Esophagus squamous epithelium (tissue), 5 donors: ENCODE measurements around the gene GARIN3. TPM values are rescaled to one million over a fixed set of nuclear protein-coding genes. Genes with fewer than 3 reads are reported as not detected.

Experiments used
- DNase-seq: peaks from one replicate; lab custom pipeline; 2025; lab: John Stamatoyannopoulos, UW
- H3K27ac ChIP-seq, 4 donors: fragments of 200-600 bp; sonication (generic); one replicate each; pipeline ENCODE4 v1.5.1; 2016 to 2019; ENCODE audit warnings: mild to moderate bottlenecking in 1 of 4
- H3K27me3 ChIP-seq, 4 donors: fragments of 200-600 bp; sonication (generic); 1 replicate in 3 of 4; 2 replicates in 1 of 4; pipeline versions ENCODE4 v1.5.1 to v1.6.0; 2017 to 2021; ENCODE audit warnings: antibody characterized with exemption in 1 of 4
- H3K36me3 ChIP-seq, 3 donors: fragments of 200-600 bp; sonication (generic); one replicate each; pipeline ENCODE4 v1.5.1; 2016 to 2019
- H3K4me1 ChIP-seq, 3 donors: fragments of 200-600 bp; sonication (generic); one replicate each; pipeline ENCODE4 v1.5.1; 2017 to 2019
- H3K4me3 ChIP-seq, 4 donors: fragments of 200-600 bp; sonication (generic); 1 replicate in 3 of 4; 2 replicates in 1 of 4; pipeline ENCODE4 v1.5.1; 2016 to 2019; ENCODE audit warnings: mild to moderate bottlenecking in 2 of 4, moderate library complexity in 1 of 4
- H3K9me3 ChIP-seq, 3 donors: fragments of 200-600 bp; sonication (generic); one replicate each; pipeline ENCODE4 v1.5.1; 2016 to 2019
- CTCF ChIP-seq, 6 experiments: fragments of 450-650 bp in 4 of 6; fragments of 200-600 bp in 2 of 6; sonication (generic) in 2 of 6; IDR thresholded peaks; one replicate each; pipeline ENCODE4 v1.5.1; 2016 to 2019; ENCODE audit warnings: antibody characterized with exemption in 6 of 6, mild to moderate bottlenecking in 4 of 6, moderate library complexity in 4 of 6
- POLR2A ChIP-seq, 4 donors: fragments of 450-650 bp; IDR thresholded peaks; one replicate each; pipeline ENCODE4 v1.6.1; 2017; ENCODE audit warnings: antibody characterized with exemption in 4 of 4, mild to moderate bottlenecking in 4 of 4, moderate library complexity in 3 of 4
- WGBS, 2 donors: methylation state at CpG; one replicate each; pipeline ENCODE4 v1.1.5; 2018; 5-methylcytosine and 5-hydroxymethylcytosine counted together
- intact Hi-C: fragments of 100-400 bp; cut with DNase I; formaldehyde crosslinking; loops from one replicate; pipeline ENCODE4 v1.15.0; 2022
- total RNA-seq, 4 donors: library from RNA; depleted of rRNA; stranded (reverse); fragments of >200 nt; gene quantifications; one replicate each; pipeline ENCODE4 v1.1.0, GENCODE V29; 2016
- donor health status: DM: yes; HTN: yes; CAD: no.

GARIN3 gene
- total RNA-seq, 4 donors from 2014 or later: not detected

DNA sequence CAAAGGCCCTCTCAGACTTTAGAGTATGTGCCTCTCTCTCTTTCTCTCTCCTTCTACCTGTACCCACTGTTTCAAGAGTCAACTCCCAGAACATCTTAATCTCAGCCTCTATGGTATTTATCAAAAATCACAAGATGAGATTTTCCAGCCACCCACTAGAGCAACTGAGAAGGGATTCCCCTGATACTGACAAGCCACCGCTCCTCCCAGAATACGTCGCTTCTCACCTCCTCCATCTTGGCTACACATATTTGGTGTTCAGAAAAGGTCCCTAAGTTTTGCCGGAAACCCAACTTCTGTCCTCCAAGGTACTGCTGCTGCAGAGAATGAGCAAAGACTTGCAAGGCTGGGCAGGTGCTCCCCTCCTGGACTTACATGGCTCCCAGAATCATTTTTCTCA is 6.1 kb downstream of the GARIN3 start:
- Histone ChIP-seq H3K9me3 (no peaks in the 10 kb centered on the region), H3K4me1 (no peaks in the 10 kb centered on the region), H3K36me3 (no peaks in the 10 kb centered on the region), H3K27me3 (peaks cover 0 to 4% (median 0%) of the 10 kb centered on the region in 4 donors), H3K4me3 (no peak overlapping the region), H3K27ac (no peak overlapping the region)
- WGBS, 2 donors: 83 to 84% methylated on average over 4 of the region's 4 CpGs
- no peak for TF ChIP-seq POLR2A (IDR thresholded peaks at IDR 0.05)
- intact Hi-C loops: no loop called here
- DNase-seq: no peak

- Histone ChIP-seq H3K27me3 (peaks cover 0 to 4% (median 0%) of the 10 kb centered on the region in 4 donors), H3K27ac (no peak overlapping the region), H3K4me1 (no peaks in the 10 kb centered on the region), H3K4me3 (no peak overlapping the region), H3K36me3 (no peaks in the 10 kb centered on the region), H3K9me3 (no peaks in the 10 kb centered on the region)
- TF ChIP-seq POLR2A (IDR thresholded peaks at IDR 0.05): no peak
- TF ChIP-seq CTCF (IDR thresholded peaks at IDR 0.05): no peak
- 81 to 84% methylated on average over 6 of the region's 6 CpGs for WGBS, 2 donors
- intact Hi-C loops: loop anchor here (10.0 kb wide), 1 partner anchor 166 kb away; no protein-coding TSS in a partner anchor
- no peak for DNase-seq
Observed at GRCh38 chr5:157159209-157159751, 6.8 kb downstream of the GARIN3 start.

GRCh38 chr5:157157293-157157891 is 8.7 kb downstream of the GARIN3 start:
- no peaks in the 10 kb centered on the region for H3K36me3 ChIP-seq
- intact Hi-C loops: loop anchor here (10.0 kb wide), 1 partner anchor 167 kb away; no protein-coding TSS in a partner anchor
- no peaks in the 10 kb centered on the region for H3K9me3 ChIP-seq
- WGBS, 2 donors: 36 to 69% methylated on average over 1 of the region's 1 CpG
- DNase-seq: no peak
- no peaks in the 10 kb centered on the region for H3K27me3 ChIP-seq
- no peak overlapping the region for H3K27ac ChIP-seq
- H3K4me1 ChIP-seq: no peaks in the 10 kb centered on the region
- TF ChIP-seq CTCF (IDR thresholded peaks at IDR 0.05) (no peak), POLR2A (IDR thresholded peaks at IDR 0.05) (no peak)
- H3K4me3 ChIP-seq: no peak overlapping the region

DNA sequence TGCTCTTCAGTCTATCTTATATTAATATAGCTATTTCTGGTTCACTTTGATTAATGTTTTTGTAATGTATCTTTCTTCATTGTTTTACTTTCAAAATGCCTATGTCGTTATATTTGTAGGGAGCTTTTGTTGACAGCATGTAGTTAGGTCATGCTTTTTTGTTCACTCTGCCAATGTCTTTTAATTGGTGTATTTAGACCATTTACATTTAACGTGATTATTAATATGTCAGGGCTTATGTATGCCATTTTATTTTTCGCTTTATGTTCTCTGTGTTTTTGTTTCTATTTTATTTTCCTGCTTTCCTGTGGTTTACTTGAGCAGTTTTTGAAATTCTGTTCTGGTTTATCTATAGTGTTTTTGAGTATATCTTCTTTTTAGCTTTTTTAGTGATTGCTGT is 10.8 kb downstream of the GARIN3 start:
- H3K4me3 ChIP-seq: no peak overlapping the region
- H3K27me3 ChIP-seq: no peaks in the 10 kb centered on the region
- DNase-seq: no peak
- WGBS, 2 donors: 71 to 76% methylated on average over 3 of the region's 3 CpGs
- no peak for TF ChIP-seq CTCF (IDR thresholded peaks at IDR 0.05)
- no peak for TF ChIP-seq POLR2A (IDR thresholded peaks at IDR 0.05)
- no peaks in the 10 kb centered on the region for H3K36me3 ChIP-seq
- intact Hi-C loops: loop anchor here (10.0 kb wide), 1 partner anchor 170 kb away; no protein-coding TSS in a partner anchor
- H3K27ac ChIP-seq: no peak overlapping the region
- H3K4me1 ChIP-seq: no peaks in the 10 kb centered on the region
- H3K9me3 ChIP-seq: no peaks in the 10 kb centered on the region

GRCh38 chr5:157150995-157151394 is 15.1 kb downstream of the GARIN3 start:
- WGBS, 2 donors: 70 to 74% methylated on average over 3 of the region's 3 CpGs
- H3K4me1 ChIP-seq: no peaks in the 10 kb centered on the region
- H3K36me3 ChIP-seq: no peaks in the 10 kb centered on the region
- H3K27ac ChIP-seq: no peak overlapping the region
- H3K27me3 ChIP-seq: no peaks in the 10 kb centered on the region
- H3K4me3 ChIP-seq: no peak overlapping the region
- H3K9me3 ChIP-seq: no peaks in the 10 kb centered on the region
- TF ChIP-seq POLR2A (IDR thresholded peaks at IDR 0.05) (no peak), CTCF (IDR thresholded peaks at IDR 0.05) (no peak)
- intact Hi-C loops: loop anchor here (10.0 kb wide), 1 partner anchor 174 kb away; no protein-coding TSS in a partner anchor
- DNase-seq: no peak
